ENCODE results near the gene NLRP1.

- TF ChIP-seq POLR2A (IDR thresholded peaks at IDR 0.05; ENCODE audit: low read length) (no peak), GATA1 (IDR thresholded peaks at IDR 0.05; ENCODE audit: low read depth, low read length) (no peak)
Observed at GRCh38 chr17:5531085-5531418, 53.3 kb downstream of the NLRP1 start.
